NOMO-1 treated with dmso at 0.1 percent for 144 hours (cell line): Measurements from ENCODE around the gene CDRT4.

Source experiments
- DNase-seq: peaks from one replicate; lab custom pipeline; 2025; ENCODE audit not compliant: unreplicated experiment; lab: John Stamatoyannopoulos, UW

The CDRT4 gene

GRCh38 chr17:15397620-15398019 lies 69.8 kb downstream of the CDRT4 start:
- DNase-seq = no peak

- DNase-seq = no peak
These were observed 72.3 kb downstream of the CDRT4 start for GRCh38 chr17:15395091-15395490.

- DNase-seq = no peak
These were observed 74.0 kb downstream of the CDRT4 start for GRCh38 chr17:15393414-15393813.

GRCh38 chr17:15392326-15392741 lies 75.1 kb downstream of the CDRT4 start:
- no peak for DNase-seq

GRCh38 chr17:15388356-15389041 lies 78.9 kb downstream of the CDRT4 start:
- DNase-seq = no peak

- no peak for DNase-seq
These were observed 81.3 kb downstream of the CDRT4 start for GRCh38 chr17:15386083-15386482.
